GM12875 (cell line): ENCODE measurements around the gene ITGAX.

Source experiments
- H3K4me3 ChIP-seq: one replicate; pipeline ENCODE4 v1.5.1; 2011; ENCODE audit warnings: low read depth, low read length, control low read depth
- CTCF ChIP-seq: IDR thresholded peaks from 2 replicates; pipeline ENCODE4 v1.5.1; 2011; ENCODE audit warnings: low read depth, mild to moderate bottlenecking, control low read depth, inconsistent platforms, low read length, moderate library complexity, borderline replicate concordance; ENCODE audit not compliant: insufficient read depth

ITGAX gene

GRCh38 chr16:31357324-31358109, 2.5 kb downstream of the ITGAX start:
- no peak overlapping the region for H3K4me3 ChIP-seq
- TF ChIP-seq CTCF = 0 out of 2 replicates have a peak, but pooled peaks have one; percentile 6

- H3K4me3 ChIP-seq = no peak overlapping the region
- no peak for TF ChIP-seq CTCF
Measured at GRCh38 chr16:31360251-31360650, 5.3 kb downstream of the ITGAX start.

- H3K4me3 ChIP-seq = no peak overlapping the region
- no peak for TF ChIP-seq CTCF
Measured at GRCh38 chr16:31361201-31362110, 6.5 kb downstream of the ITGAX start.

- TF ChIP-seq CTCF = no peak
- H3K4me3 ChIP-seq = no peak overlapping the region
Measured at GRCh38 chr16:31362476-31363405, 7.8 kb downstream of the ITGAX start.

- no peak overlapping the region for H3K4me3 ChIP-seq
- TF ChIP-seq CTCF = no peak
Measured at GRCh38 chr16:31363721-31364120, 8.7 kb downstream of the ITGAX start.

- no peak overlapping the region for H3K4me3 ChIP-seq
- no peak for TF ChIP-seq CTCF
Measured at GRCh38 chr16:31364421-31364820, 9.4 kb downstream of the ITGAX start.
